ENCODE data around the gene PWWP2A.

The PWWP2A gene

GRCh38 chr5:160133071-160133917 lies 14.0 kb upstream of the PWWP2A start:
- DNase-seq (ENCODE audit: low read depth): no peak

- DNase-seq (ENCODE audit: low read depth): no peak
These were observed 10.6 kb upstream of the PWWP2A start for GRCh38 chr5:160129841-160130240.

- no peak for DNase-seq (ENCODE audit: low read depth)
These were observed 9.4 kb upstream of the PWWP2A start for GRCh38 chr5:160128632-160129031.

- no peak for DNase-seq (ENCODE audit: low read depth)
These were observed 636 bp upstream of the PWWP2A start for GRCh38 chr5:160119905-160120266.

GRCh38 chr5:160118349-160119141 lies 705 bp downstream of the PWWP2A start:
- peak; percentile 35 for DNase-seq (ENCODE audit: low read depth)

- no peak for DNase-seq (ENCODE audit: low read depth)
These were observed 2.3 kb downstream of the PWWP2A start for GRCh38 chr5:160116991-160117390.

GRCh38 chr5:160108124-160108523 lies 11.1 kb downstream of the PWWP2A start:
- no peak for DNase-seq (ENCODE audit: low read depth)

GRCh38 chr5:160105686-160106360 lies 13.4 kb downstream of the PWWP2A start:
- no peak for DNase-seq (ENCODE audit: low read depth)

- DNase-seq (ENCODE audit: low read depth): no peak
These were observed 21.3 kb downstream of the PWWP2A start for GRCh38 chr5:160097991-160098390.

- DNase-seq (ENCODE audit: low read depth): no peak
These were observed 23.1 kb downstream of the PWWP2A start for GRCh38 chr5:160096178-160096577.

GRCh38 chr5:160092960-160093707 lies 26.1 kb downstream of the PWWP2A start:
- no peak for DNase-seq (ENCODE audit: low read depth)

- DNase-seq (ENCODE audit: low read depth): no peak
These were observed 26.7 kb downstream of the PWWP2A start for GRCh38 chr5:160092514-160092913.

GRCh38 chr5:160090059-160090458 lies 29.2 kb downstream of the PWWP2A start:
- no peak for DNase-seq (ENCODE audit: low read depth)

- no peak for DNase-seq (ENCODE audit: low read depth)
These were observed 29.7 kb downstream of the PWWP2A start for GRCh38 chr5:160089531-160089930.

GRCh38 chr5:160088805-160089204 lies 30.4 kb downstream of the PWWP2A start:
- no peak for DNase-seq (ENCODE audit: low read depth)

GRCh38 chr5:160087199-160087598 lies 32.1 kb downstream of the PWWP2A start:
- no peak for DNase-seq (ENCODE audit: low read depth)

GRCh38 chr5:160084144-160084543 lies 35.1 kb downstream of the PWWP2A start:
- DNase-seq (ENCODE audit: low read depth): no peak

- no peak for DNase-seq (ENCODE audit: low read depth)
These were observed 35.7 kb downstream of the PWWP2A start for GRCh38 chr5:160083501-160083900.

GRCh38 chr5:160082614-160083500 lies 36.4 kb downstream of the PWWP2A start:
- no peak for DNase-seq (ENCODE audit: low read depth)

GRCh38 chr5:160081495-160081894 lies 37.8 kb downstream of the PWWP2A start:
- DNase-seq (ENCODE audit: low read depth): no peak

- no peak for DNase-seq (ENCODE audit: low read depth)
These were observed 39.5 kb downstream of the PWWP2A start for GRCh38 chr5:160079753-160080152.

Measured in activated T-cell treated with anti-CD3 and anti-CD28 coated beads for 24 hours (primary cell).